HG02938 (cell line): ENCODE measurements around the gene PPP4C.
"Not testable (repeated sequence)": the region's sequence is repeated elsewhere in the genome, so short reads cannot be mapped to it uniquely, and the experiment has no call there.

Source experiments
- ATAC-seq: cut with Tn5 transposase; IDR thresholded peaks from one replicate; pipeline ENCODE4 v1.9.1; 2021; ENCODE audit warnings: mild to moderate bottlenecking, moderate library complexity; ENCODE audit not compliant: unreplicated experiment

The PPP4C gene

DNA sequence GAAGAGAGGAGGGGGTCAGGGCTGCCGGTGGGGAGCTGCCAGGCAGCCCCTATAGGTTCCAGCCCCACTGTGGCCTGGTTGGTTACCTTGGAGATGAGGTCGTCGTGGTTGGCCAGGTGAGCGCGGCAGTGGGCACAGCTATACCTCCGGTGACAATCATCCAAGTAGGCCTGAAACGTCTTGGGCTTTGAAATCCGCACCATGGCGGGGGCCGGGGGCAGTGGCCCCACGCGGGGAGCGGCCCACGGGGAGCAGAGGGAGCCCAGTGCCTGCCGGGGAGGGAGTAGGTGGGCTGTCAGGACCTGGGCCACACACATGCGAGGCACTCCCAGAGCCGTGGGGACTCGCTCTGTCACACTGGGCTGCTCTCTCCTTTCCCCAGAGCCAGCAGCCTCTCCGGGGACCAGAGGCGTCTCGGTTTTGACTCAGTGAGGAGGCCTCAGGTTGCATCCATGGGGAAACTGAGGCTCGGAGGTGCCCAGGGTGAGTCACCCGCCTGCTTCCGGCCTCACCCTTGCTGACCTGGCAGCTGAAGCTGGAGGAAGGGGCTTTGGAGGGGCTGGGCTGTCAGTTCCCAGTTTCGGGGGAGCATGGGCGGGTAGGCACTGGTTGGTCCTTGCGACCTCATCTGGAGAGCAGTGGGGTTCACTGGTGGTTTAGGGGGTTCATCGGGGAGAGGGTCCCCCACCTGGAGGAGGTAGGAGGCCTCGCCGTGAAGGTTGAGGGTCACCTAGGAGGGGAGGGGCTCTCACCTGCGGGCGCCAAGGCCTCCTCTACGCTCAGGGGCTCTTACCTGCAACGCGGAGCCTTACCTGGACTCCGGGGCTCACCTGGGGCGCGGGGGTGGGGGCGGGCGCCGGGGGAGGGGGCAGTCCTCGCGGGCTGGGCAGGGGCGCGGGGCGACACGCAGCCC lies 19.6 kb downstream of the PPP4C start:
- no peak for ATAC-seq

- peak; percentile 32 for ATAC-seq
Measured at GRCh38 chr16:30096105-30096861, 20.5 kb downstream of the PPP4C start, which contains the start of gene YPEL3. Gene YPEL3, minus strand, starts transcription at chr16:30096213. Its CDS starts 731 bp downstream, at chr16:30095482.

- ATAC-seq, result no peak
Measured at GRCh38 chr16:30096862-30097563, 21.2 kb downstream of the PPP4C start.

- no peak for ATAC-seq
Measured at GRCh38 chr16:30104090-30104489, 28.3 kb downstream of the PPP4C start.

DNA sequence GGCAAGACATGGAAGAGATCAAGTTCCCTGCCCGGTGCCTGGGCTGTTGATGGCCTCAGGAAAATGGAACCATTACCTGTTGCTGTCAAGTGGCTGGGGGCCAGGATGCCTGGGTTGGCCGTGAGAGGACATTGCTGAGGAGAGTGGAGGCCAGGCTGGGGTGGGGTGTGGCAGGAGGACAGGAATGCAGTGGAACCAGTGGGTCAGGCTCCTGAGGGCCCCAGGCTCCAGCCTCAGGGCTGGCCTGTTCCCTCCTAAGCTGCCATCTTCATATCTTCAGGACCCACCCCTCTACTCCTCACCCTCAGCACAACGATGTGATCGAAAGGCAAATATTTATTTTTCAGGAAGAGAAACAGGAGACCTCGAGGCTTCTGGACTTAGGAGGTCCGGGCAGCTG lies 28.7 kb downstream of the PPP4C start:
- no peak for ATAC-seq

GRCh38 chr16:30108059-30108850 lies 32.5 kb downstream of the PPP4C start:
- ATAC-seq, result no peak

DNA sequence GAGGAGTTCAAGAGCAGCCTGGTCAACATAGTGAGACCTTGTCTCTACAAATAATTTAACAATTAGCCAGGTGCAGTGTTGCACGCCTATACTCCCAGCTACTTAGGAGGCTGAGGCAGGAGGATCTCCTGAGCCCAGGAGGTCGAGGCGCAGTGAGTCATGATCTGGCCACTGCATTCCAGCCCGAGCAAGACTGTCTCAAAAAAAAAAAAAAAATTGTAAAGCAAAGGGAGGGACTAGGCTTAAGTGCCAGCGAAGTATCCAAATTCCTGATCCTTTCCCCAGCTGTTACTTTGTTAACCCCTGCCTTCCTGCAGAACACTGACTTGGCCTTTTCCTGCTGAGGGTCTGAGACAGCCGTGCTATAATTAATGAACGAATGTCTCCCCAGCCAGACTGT lies 34.9 kb downstream of the PPP4C start:
- ATAC-seq, result no peak

DNA sequence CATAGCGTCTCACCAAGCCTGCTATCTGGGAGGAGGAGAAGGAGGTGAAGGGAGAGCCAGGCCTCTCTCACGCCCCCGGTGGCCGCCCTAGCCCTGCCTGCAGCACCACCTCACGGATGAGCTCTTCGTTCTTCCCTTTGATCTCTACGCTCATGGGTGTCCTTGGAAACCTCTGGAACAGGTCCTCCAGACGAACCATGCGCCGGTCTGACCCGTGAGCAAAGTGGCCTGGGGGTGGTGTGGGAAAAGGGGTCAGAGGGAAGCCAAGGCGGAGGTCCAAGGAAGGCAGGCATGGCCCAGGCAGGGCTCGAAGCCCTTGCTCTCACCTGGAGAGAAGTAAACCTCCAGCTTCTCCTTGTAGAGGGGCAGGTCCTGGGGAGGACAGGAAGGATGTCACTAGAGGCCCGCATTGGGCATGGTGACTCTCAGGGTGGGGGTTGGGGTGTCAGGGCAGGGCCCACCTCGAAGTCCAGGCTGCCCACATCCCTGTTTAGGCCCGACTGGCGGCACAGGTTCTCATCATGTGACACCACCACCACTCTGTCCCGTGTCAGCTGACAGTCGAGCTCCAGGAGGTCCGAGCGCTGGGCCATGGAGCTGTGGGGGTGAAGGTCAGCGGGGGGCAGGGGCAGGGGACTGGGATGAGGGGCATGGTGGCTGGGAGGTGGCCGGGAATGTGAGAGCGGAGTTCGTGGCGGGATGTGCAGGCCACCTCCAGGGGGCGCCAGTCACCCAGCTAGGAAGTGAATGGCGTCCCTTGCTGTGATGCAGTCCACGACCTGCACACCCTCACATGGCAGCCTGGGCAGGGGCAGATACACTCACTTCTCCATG lies 36.6 kb downstream of the PPP4C start:
- ATAC-seq, result no peak

DNA sequence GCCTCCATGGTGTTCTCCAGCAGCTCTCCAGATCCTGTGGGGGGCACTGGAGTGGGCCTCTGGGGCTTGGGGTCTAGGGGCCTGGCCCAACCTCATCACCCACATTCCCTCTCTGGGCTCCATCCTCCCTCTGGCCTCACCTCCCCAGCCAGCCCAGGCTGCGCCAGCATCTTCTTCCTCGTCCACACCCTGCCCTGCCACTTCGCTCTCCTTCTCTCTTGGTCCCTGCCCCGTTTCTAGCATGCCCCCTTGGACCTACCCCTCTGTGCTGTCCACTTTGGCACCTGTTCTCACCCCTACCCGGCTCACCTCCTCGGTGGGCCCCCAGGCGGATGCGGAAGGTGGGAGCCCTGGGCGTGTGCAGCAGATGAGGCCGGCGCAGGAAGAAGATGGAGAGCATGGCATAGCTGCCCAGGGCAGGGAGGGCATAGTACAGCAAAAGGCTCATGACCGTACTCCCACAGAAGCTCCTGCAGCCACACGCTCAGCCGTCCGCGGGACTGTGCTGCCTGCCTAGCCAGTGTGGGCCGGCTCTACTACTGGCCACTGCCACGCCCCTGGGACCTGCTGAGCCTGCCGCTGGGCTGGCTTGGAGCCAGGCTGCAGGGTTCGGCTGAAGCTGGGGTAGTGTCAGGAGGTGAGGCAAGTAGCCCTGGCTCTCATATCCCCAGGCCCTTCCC lies 37.4 kb downstream of the PPP4C start, which contains the start of gene GDPD3:
Gene GDPD3, minus strand, starts transcription at position 507 of the 680 bp plus-strand sequence. Its CDS starts 59 bp downstream, at position 448.
- no peak for ATAC-seq

DNA sequence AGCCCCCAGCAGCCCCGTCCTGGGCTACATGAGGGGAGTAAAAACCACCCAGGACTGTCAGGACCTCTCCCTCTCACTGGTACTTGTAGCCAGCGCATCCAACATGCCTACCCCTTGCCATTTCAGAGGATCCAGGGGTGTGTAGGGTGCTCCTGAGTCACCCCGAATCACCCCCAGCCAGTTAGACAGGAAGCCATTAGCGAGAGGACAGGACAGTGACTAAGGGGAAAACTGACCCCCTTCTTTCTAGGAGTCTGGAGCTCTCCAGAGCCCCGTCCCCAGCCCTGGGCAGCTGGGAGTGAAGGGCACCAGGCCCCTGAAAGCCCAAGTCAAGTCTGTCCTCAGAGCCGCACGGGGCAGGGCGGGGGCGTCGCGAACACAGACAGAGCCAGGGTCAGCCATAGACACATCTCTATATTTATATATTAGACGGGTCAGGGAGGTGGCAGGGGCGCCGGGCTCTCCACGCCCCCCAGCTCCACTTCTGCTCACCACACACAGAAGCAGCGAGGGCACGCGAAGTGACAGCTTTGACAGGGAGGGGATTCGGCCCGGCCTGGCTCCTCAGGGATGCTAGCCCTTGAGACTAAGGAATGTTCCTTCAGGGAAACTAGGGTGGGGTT lies 38.0 kb downstream of the PPP4C start:
- ATAC-seq, result no peak

DNA sequence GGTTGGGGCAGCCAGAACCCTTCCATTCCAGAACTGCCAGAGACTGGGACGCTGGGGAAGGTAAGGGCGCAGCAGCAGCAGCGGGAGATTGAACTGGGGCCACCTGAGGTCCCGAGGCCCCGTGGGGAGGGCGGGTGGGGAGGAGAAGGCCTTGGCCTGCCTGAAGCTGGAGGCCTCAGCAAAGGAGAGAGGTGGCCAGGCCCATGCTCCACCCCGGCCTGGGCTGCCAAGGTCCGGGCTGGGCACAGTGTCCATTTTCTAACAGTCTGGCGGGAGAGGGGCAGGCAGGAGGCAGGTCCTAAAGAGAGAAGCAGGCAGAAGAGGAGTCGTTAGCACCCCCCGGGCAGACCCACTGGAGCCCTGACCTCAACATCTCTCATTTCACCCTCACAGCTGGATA lies 38.6 kb downstream of the PPP4C start:
- no peak for ATAC-seq

DNA sequence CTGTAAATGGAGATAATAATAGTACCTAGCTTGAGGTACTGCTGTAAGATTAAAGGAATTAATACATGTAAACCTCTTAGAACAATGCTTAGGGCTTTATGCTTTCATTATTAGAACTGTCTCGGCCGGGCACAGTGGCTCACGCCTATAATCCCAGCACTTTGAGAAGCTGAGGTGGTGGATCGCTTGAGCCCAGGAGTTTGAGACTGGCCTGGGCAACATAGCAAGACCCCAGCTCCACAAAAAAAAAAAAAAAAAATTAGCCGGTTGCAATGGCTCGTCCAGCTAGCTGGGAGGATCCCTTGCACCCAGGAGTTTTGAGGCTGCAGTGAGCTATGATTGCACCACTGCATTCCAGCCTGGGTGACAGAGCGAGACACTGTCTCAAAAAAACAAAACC lies 39.0 kb downstream of the PPP4C start:
- ATAC-seq, result not testable (repeated sequence)

DNA sequence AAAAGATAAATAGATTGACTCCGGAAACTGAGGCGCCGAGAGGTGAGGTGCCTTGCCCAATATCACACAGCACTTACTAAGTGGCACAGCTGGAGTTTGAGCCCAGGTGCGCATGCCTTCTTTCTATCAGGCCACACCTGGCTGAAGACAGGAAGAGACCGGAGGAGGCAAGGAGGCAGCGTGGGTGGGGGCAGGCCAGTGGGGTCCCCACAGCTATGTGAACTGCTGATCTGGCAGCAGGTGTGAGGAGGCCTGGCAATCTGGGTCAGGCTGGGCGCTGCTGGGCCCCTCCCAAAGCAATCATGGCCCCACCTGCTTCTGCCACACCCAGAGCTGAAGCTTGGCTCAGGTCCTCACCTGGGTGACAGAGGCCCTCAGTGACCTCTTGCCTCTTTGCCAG lies 39.4 kb downstream of the PPP4C start:
- ATAC-seq, result no peak

DNA sequence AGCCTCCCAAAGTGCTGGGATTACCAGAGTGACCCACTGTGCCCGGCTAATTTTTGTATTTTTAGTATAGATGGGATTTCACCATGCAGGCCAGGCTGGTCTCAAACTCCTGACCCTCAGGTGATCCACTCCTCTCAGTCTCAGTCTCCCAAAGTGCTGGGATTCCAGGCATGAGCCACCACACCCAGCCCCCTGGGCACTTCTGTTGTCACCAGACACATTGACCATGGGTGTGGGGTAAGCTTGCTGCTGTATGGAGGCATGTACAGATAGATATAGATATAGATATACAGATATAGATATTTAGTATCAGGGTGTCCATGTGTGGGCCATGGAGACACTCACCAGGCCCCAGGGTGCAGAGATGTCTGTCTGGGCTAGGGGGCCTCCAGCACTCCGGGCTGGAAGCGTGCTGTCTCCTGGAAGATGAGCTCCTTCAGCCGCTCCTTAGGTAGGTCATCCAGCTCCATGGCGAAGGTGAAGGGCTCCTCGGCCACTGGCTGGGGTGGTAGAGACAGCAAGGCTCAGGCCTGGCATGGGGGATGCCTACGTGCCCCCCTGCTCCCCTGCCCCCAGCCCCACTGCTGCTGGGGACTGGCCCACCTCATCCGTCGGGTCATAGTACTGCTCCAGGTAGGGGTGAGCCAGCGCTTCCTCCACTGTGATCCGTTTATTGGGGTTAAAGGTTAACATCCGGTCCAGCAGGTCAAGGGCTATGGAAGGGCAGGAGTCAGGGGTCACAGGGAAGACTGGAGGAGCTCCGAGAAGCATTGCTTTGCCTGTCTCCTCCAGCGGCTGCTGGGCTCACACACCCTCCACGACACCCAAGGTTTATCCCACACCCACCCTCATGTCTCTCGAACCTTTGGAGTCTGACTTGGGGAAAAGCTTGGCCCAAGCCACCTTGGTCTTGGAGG lies 40.8 kb downstream of the PPP4C start:
- no peak for ATAC-seq

- no peak for ATAC-seq
Measured at GRCh38 chr16:30117768-30118167, 42.0 kb downstream of the PPP4C start.

- ATAC-seq, result no peak
Measured at GRCh38 chr16:30119428-30119827, 43.6 kb downstream of the PPP4C start.

GRCh38 chr16:30120340-30121105 lies 44.7 kb downstream of the PPP4C start:
- ATAC-seq, result no peak
